HG03432 (cell line): Measurements from ENCODE around the gene TFDP3.

Source experiments
- ATAC-seq: cut with Tn5 transposase; IDR thresholded peaks from one replicate; pipeline ENCODE4 v1.9.1; 2021; ENCODE audit warnings: mild to moderate bottlenecking, moderate library complexity; ENCODE audit not compliant: unreplicated experiment

Gene TFDP3, protein sequence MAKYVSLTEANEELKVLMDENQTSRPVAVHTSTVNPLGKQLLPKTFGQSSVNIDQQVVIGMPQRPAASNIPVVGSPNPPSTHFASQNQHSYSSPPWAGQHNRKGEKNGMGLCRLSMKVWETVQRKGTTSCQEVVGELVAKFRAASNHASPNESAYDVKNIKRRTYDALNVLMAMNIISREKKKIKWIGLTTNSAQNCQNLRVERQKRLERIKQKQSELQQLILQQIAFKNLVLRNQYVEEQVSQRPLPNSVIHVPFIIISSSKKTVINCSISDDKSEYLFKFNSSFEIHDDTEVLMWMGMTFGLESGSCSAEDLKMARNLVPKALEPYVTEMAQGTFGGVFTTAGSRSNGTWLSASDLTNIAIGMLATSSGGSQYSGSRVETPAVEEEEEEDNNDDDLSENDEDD

DNA sequence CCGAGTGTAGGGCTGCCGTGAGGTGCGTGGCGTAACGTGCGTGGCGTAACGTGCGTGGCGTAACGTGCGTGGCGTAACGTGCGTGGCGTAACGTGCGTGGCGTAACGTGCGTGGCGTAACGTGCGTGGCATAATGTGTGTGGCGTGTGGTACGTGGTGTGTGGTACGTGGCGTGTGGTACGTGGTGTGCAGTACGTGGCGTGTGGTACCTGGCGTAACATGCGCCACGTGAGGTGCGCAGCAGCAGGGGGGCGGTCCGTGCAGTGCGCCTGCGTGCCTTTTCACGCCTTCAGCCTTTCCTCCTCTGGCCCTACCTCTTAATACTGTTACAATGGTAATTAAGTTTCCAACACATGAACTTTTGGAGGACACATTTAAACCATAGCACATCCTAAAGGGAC lies at the start of gene TFDP3:
Gene TFDP3 (minus strand): TSS at position 26 of the 400 bp plus-strand sequence. CDS start 95 bp downstream, outside the sequence.
- ATAC-seq: no peak

- no peak for ATAC-seq
These were observed 49.5 kb upstream of the TFDP3 start for GRCh38 chrX:133267621-133268020.

- ATAC-seq: no peak
These were observed 47.2 kb upstream of the TFDP3 start for GRCh38 chrX:133265331-133265730.

DNA sequence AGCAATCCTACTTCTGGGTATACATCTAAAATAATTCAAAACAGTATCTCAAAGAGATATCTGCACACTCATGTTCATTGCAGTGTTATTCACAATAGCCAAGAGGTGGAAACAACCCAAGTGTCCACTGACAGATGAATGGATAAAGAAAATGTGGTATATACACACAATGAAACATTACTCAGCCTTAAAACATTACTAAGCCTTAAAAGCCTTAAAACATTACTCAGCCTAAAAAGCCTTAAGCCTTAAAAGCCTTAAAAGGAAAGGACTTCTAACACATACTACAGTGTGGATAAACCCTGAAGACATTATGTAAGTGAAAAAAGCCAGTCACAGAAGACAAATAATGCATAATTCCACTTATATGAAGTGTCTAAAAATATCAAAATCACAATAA lies 40.3 kb upstream of the TFDP3 start:
- ATAC-seq: no peak

DNA sequence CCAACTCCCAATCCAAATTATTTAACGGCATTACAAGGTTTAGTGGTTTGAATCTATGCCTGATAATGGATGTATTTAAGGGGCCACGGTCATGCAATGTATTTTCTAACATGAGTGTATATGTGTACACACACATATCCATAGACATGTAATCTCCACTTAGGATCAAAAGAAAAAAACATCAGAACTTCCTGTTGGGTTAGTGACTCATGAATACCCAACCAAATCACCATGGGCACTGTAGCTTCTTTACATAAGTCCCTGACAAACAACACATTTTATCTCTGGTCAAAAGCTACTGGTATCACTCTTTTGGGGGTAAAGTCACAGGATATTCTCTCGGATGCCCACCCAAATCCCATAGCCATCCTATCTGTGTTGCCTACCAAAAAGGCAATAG lies 36.5 kb upstream of the TFDP3 start:
- ATAC-seq: no peak

GRCh38 chrX:133251204-133251603 lies 33.0 kb upstream of the TFDP3 start:
- no peak for ATAC-seq

DNA sequence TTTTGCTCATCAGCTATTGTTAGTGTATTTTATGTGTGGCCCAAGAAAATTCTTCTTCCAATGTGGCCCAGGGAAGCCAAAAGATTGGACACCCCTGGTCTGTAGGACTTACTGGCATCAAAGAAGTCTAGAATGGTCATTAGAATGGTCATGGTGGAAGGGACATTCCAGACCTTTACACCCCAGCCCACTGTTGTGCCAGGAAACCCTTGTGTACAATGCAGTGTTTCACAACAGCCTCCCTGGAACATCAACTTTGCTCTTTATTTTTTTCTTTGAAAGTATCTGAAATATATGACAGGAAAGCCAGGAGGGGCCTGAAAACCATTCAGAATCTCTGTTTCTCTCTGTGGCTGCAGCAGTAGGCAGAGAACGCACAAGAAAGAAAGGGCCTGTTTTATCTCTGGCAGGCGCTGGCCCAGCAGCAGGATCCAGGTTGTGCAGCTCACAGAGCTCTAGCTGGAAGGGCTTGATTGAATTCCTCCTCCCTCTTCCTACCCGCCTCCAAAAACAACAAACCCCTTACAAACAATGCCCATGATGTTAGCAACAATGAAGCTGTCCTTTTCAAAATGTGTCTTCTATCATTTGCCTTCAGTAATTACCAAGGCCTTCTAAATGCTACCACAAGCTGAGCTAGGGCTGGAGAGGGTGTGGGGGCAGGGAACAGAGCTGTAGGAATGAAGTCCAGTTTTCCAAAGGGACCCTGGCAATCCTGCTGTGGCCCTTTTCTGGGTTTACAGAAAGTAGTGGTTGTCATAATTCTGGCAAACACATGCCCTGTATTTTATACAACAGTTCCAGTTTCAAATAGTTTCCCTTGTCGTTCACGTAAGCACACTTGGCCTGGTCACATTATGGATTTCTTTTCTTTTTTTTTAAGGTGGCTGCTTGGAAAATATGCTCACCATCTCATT lies 32.3 kb upstream of the TFDP3 start:
- ATAC-seq: no peak

DNA sequence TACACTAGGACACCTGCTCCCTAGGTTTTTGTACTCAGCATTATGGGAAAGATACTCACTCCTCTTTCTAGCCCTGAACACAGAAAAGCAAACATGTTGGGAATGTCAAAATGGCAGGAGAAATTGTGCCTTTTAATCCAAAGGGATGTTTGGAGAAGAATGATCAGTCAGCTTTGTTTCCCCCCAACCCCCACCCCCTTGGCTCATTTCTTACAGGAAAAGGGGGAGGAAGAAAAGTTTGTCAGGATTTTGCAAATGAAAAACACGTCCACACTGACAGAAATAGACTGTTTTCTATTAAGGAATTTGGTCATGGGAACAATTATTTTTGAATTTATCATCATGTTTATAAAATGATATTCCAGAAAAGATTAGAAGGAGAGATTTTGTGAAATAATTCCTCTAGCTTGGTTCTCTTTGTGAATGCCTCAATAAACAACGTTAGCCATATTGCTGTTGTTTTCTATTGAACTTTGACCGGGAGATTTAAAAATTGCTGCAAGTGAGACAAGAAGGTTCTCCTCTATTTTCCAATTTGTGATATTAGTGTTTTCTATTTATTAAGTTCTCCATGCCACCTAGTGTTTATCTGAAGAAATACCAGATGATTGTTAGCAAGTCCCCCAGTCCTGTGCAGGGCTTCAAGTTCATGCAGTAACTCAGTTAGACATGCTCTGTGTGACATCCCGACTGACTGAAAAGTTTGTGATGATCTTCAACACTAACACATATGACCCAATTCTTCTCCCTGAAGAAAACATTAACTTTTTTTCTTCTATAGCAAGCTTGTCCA lies 31.3 kb upstream of the TFDP3 start:
- no peak for ATAC-seq

DNA sequence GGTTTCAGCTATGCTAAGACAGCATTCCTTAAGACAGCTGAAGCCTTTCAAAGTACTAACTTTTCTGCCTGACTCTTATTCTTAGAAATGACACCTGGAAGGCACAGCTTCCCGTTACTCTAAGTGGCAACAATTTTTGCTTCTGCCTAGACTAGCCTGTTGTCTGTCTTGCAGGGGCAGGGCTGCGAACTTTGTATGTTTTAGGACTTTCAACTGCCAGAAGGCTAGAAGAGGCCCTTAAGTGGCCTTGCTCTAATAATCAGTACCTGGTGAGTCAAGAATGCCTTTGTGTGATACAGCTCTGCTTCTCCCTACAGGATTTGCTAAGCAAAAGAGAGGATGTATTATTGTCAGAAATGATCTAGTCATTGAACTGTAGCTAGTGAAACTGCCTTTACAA lies 30.0 kb upstream of the TFDP3 start:
- no peak for ATAC-seq

DNA sequence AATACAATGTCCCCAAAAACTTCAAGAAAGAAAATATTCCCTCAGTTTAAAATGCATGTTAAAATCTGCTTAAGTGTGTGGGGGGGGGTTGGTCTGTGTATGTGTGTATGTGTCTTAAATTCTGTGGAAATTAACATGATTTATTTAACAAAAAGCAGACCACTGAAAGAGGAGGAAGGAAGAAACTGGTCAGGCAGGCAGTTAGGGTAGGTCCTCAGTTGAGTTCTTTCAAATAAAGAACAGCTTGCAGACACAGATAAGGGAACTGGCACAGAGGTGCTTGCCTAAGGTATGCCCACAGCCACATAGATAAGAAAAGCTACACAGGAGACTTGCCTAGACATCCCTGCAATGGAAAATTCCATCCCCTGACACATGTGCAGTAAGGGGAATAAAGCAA lies 28.8 kb upstream of the TFDP3 start:
- no peak for ATAC-seq

DNA sequence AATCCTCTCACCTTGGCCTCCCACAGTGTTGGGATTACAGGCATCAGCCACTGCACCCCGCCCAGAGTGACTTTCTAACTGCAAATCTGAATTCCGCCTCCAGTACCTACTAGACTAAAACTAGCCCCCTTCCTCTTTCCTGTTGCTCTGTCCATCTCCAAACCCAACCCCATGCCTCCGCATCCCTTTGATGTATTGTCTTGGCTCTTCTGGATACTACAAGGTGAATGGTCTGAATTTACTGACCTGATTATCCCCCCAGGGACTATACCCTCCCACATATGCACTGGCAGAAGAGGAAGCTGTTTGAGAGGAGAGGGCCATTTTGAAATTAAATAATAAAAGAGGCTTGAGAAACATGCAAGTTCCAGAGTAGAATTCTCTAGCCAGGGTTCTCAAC lies 17.7 kb upstream of the TFDP3 start:
- no peak for ATAC-seq

- no peak for ATAC-seq
These were observed 14.2 kb upstream of the TFDP3 start for GRCh38 chrX:133232331-133232730.

- no peak for ATAC-seq
These were observed 11.2 kb upstream of the TFDP3 start for GRCh38 chrX:133229361-133229760.

DNA sequence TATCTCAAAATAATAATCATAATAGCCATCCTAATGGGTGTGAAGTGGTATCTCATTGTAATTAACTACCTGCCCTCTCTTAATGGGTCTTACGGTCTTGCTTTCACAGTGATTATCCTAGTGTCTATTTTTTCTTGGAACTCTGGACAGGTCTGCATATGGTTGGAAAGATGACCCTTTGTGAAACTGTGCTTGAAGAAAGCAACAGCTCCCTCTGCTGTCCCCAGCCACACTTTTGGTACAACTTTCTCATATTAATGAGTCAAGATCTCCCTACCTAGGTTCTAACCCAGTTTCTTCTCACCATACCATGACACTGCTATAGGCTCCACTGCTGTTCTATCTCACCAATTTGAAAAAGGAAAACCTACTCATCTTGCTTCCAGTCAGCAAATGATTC lies 2.4 kb downstream of the TFDP3 start:
- no peak for ATAC-seq

GRCh38 chrX:133215017-133215416 lies 3.1 kb downstream of the TFDP3 start:
- no peak for ATAC-seq

DNA sequence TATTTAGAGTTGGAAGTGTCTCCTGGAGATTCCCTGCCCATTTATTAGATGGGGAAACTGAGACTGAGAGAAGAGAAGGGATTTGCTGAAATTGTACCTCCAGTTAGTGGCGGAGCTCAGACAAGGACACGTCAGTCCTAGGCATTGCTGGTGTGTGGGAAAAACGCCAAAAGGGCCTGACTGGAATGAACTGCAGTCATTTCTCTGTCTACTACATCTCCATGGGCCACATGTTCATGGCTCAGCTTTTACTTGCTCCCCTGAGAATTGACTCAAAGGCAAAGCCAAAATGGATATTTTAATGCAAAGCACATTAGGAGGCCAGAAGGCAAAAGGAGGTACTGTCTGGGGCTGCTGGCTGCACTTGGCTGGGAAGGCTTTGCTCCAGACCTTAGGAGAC lies 3.9 kb downstream of the TFDP3 start:
- ATAC-seq: no peak

- no peak for ATAC-seq
These were observed 5.0 kb downstream of the TFDP3 start for GRCh38 chrX:133213117-133213516.

DNA sequence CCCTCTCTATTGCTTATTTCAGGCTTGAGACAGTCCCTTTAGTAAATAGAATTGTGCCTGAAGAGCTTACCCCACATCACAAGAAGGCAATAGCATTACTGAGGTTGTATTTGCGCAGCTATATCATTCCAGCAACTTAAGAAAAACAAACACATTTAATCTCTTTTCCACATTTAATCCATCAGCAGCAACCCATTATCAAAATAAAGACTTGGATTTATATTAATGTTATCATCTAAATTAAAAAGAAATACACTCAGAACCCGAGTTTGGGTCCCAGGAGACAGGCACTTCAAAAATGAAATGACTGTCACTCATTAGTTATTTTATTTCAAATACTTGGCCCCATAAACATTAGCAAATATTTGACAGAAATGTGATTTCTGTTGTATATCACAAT lies 10.4 kb downstream of the TFDP3 start:
- ATAC-seq: no peak

- no peak for ATAC-seq
These were observed 26.5 kb downstream of the TFDP3 start for GRCh38 chrX:133191739-133192039.

- no peak for ATAC-seq
These were observed 27.0 kb downstream of the TFDP3 start for GRCh38 chrX:133190877-133191738.
